ENCODE results near the gene VENTX. TPM values are rescaled to one million over a fixed set of nuclear protein-coding genes. Genes with fewer than 3 reads are reported as not detected.
"Not testable (repeated sequence)": the region's sequence is repeated elsewhere in the genome, so short reads cannot be mapped to it uniquely, and the experiment has no call there.

Gene VENTX
- total RNA-seq, 3 donors from 2014 or later, result not detected

DNA sequence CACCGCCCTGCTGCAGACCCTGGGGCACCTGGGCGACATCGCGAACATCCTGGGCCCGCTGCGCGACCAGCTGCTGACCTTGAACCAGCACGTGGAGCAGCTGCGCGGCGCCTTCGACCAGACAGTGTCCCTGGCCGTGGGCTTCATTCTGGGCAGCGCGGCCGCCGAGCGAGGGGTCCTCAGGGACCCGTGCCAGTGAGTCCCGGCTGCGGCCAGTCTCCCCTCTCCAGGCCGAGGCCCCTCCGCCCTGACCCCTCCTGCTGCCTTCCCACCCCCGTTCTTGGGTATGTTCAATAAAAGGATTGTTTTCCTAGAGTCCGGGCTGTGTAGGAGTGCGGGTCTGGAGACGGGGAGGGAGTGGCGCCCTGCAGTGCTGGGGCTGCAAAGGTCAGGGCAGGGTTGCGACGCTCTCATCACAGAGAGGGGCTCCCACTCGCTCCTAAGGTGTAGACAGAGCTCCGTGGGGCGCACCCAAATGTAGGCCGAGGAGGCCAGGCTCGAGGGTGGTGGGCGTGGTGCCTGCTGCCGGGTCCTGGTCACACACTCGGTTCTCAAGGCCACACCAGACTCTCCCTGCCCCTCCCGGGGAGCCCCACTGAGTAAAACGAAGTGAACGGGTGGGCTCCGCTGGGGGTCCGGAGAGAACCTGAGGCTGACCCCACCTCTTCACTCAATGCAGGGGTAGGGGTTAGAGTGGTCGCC, 6.3 kb upstream of the VENTX start:
- ATAC-seq (no peak), DNase-seq (no peak)
- no peaks in the 10 kb centered on the region for H3K9me3 Mint-ChIP-seq
- H3K36me3 Mint-ChIP-seq (ENCODE audit: insufficient read depth), result no peaks in the 10 kb centered on the region
- H3K27me3 Mint-ChIP-seq (ENCODE audit: low read depth), result peaks cover 64% of the 10 kb centered on the region
- H3K4me1 Mint-ChIP-seq (ENCODE audit: low read depth), result peaks cover 19% of the 10 kb centered on the region
- no peak overlapping the region for H3K4me3 Mint-ChIP-seq

DNA sequence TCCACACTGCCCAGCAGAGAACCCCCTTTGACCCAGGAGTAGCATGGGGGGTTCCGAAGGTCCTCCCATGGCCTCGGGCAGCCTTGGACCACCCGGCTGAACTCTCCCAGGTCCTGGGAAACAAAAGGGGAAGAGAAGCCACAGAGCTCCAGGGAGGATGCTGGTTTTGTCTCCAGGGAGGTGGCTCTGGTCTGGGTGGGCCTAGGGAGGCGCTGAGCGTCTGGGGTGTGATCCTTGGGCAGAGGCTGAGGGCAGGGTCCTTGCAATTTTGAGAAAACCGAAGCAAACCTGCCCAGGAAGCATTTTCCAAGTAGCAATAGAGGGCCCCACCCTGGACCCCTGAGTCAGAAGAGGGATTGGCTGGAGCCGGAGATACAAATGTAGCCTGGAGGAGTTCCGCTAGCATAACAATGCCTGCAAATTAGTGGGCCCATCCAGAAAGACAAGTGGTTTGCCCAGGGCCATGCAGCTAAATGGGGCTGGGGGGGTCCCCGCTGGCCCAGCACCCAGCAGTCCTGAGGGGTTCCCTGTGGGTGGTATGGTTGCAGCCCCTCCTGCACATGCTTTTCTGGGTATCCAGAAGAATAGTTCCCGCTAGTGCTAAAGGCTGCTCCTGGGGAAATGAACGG, 5.6 kb upstream of the VENTX start:
- no peak overlapping the region for H3K4me3 Mint-ChIP-seq
- ATAC-seq, result no peak

DNA sequence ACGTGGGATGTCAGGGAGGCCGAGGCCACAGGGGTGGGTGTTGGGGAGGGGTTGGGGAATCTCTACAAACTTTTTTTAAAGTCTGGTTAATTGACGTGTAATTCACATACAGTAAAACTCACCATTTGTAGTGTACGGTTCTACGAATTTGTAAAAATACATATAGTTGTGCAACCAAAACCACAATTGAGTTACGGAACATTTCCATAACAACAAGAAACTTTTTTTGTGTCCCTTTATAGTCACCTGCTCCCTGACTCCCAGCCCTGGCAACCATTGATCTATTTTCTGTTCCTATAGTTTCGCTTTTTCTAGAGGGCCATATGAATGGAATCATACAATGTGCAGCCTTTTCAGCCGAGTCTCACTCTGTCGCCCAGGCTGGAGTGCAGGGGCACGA, 2.9 kb upstream of the VENTX start:
- not testable (repeated sequence) for H3K9me3 Mint-ChIP-seq; DNase-seq; ATAC-seq; H3K36me3 Mint-ChIP-seq (ENCODE audit: insufficient read depth)
- Mint-ChIP-seq H3K4me3 (peak overlapping the region; percentile 55), H3K27me3 (ENCODE audit: low read depth) (peaks cover 48% of the 10 kb centered on the region), H3K4me1 (ENCODE audit: low read depth) (peaks cover 12% of the 10 kb centered on the region)

More for the DNA sequence above, 5.6 kb upstream of the VENTX start:
- DNase-seq, result no peak
- no peaks in the 10 kb centered on the region for H3K9me3 Mint-ChIP-seq
- H3K4me1 Mint-ChIP-seq (ENCODE audit: low read depth), result peaks cover 16% of the 10 kb centered on the region
- no peaks in the 10 kb centered on the region for H3K36me3 Mint-ChIP-seq (ENCODE audit: insufficient read depth)
- H3K27me3 Mint-ChIP-seq (ENCODE audit: low read depth), result peaks cover 57% of the 10 kb centered on the region

DNA sequence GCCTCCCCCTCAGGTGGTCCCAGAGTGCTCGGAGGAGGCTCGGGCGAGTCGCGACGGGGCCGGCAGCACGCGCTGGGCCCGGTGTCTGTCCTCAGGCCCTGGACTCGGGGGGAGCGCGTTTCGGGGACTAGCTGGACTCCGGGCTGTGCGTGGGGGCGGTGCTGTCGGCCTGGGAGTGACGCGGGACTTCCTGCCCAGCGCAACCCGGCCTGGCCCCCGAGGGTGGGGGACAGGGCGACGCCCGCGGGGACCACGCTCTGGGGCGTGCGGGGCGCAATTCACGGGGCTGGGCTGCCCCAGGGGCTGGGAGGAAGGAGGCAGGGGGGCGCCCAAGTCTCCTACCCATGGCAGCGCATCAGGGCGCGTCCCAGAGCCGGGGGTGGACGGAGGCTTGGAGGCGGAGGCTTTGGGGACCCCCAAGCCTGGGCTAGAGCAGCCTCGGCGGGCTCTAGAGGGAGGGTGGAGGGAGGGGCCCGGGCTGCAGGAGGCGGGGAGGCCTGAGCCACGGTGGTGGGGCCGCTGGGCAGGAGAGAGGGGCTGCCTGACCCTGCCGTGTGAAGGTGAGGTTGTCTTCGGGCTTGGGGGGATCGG, 2.3 kb upstream of the VENTX start:
- ATAC-seq (peak; percentile 10 to 15), DNase-seq (no peak)
- Mint-ChIP-seq H3K4me3 (peak overlapping the region; percentile 55), H3K27me3 (ENCODE audit: low read depth) (peaks cover 53% of the 10 kb centered on the region), H3K36me3 (ENCODE audit: insufficient read depth) (no peaks in the 10 kb centered on the region), H3K9me3 (no peaks in the 10 kb centered on the region), H3K4me1 (ENCODE audit: low read depth) (peaks cover 12% of the 10 kb centered on the region)

DNA sequence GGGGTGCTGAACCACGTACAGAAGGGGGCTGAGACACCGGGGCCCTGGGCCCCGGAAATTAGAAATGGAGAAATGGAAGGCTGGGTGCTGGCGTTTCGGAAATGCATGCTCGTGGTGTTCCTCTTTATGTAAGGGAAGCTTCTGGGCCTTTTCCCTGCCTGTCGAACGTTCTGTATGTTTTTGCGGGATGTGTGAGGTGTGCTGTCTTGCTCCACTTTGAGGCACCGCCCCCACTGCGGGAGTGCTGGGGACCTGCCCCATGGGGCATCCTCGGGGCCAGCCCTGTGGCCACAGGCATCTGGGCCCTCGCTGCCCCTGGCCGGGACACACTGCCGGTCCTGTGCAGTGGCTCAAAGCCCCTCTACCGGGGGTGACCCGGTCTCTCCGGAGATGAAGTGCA, 1.7 kb upstream of the VENTX start:
- H3K4me3 Mint-ChIP-seq, result peak overlapping the region; percentile 40
- peaks cover 56% of the 10 kb centered on the region for H3K27me3 Mint-ChIP-seq (ENCODE audit: low read depth)
- H3K9me3 Mint-ChIP-seq, result no peaks in the 10 kb centered on the region

DNA sequence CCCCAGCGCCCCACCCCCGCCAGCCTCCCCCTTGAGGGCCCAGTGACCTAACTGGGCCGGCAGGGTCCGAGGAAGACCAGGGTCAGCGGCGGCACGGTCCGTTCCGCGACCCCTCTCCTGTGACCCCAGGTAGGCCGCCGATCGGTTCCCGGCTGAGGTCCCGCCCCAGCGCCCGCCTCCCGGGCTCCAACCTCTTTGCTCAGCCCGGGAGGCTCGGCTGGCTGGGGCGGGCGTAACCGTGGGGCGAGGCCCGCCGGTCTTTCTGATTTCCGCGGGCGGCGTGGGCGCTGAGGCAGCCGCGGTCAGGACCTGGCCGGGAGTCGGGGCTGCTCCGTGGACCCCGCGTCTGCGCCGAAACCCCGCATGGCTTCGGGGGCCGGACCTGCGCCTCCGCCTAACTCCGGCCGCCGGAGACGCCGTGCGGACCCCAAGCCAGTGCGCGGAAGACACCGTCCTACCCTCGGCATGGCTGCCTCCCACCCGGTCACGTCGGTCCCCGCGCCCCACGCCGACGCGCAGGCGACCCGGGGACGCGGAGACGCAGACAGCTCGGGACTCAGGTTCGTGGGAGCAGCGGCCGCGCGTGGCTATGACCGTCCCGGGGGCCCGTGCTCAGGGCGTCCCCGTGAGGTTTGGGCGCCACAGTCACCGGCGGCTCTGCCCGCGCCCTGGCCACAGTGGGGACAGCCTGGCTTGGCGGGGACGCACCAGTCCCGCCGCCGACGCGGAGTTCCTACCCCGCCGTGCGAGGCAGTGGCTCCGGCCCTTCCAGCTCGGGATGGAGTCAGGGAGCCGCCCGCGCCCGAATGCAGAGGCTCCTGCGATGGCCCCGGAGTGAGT, 1.0 kb upstream of the VENTX start:
- no peak overlapping the region for H3K4me3 Mint-ChIP-seq
- H3K36me3 Mint-ChIP-seq (ENCODE audit: insufficient read depth), result peaks cover 2% of the 10 kb centered on the region
- peaks cover 20% of the 10 kb centered on the region for H3K4me1 Mint-ChIP-seq (ENCODE audit: low read depth)
- peaks cover 57% of the 10 kb centered on the region for H3K27me3 Mint-ChIP-seq (ENCODE audit: low read depth)
- peak; percentile 32 to 39 for ATAC-seq
- no peak for DNase-seq
- no peaks in the 10 kb centered on the region for H3K9me3 Mint-ChIP-seq

More for the DNA sequence above, 1.7 kb upstream of the VENTX start:
- DNase-seq, result no peak
- Mint-ChIP-seq H3K36me3 (ENCODE audit: insufficient read depth) (peaks cover 2% of the 10 kb centered on the region), H3K4me1 (ENCODE audit: low read depth) (peaks cover 15% of the 10 kb centered on the region)
- no peak for ATAC-seq

DNA sequence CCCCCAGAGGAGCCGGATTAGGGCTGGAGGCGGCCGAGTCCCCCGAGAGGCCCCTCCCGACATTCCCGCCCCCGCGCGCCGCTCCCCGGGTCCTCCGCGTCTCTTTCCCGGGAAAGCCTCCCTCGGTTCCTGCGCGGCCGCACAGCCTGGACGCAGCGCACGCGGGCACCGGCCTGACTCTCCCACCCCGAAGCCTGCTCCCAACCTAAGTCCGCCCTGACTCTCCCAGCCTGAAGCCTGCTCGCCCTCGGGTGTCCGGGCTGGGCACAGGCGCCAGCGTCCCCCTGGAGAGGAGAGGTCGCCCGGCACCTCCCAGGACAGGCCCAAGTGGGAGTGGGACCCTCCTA, 441 bp upstream of the VENTX start:
- DNase-seq (no peak), ATAC-seq (no peak)
- peaks cover 55% of the 10 kb centered on the region for H3K27me3 Mint-ChIP-seq (ENCODE audit: low read depth)
- H3K4me3 Mint-ChIP-seq, result no peak overlapping the region
- H3K4me1 Mint-ChIP-seq (ENCODE audit: low read depth), result peaks cover 23% of the 10 kb centered on the region
- H3K9me3 Mint-ChIP-seq, result no peaks in the 10 kb centered on the region
- peaks cover 2% of the 10 kb centered on the region for H3K36me3 Mint-ChIP-seq (ENCODE audit: insufficient read depth)

- Mint-ChIP-seq H3K27me3 (ENCODE audit: low read depth) (peaks cover 54% of the 10 kb centered on the region), H3K4me3 (no peak overlapping the region), H3K36me3 (ENCODE audit: insufficient read depth) (peaks cover 2% of the 10 kb centered on the region), H3K9me3 (no peaks in the 10 kb centered on the region), H3K4me1 (ENCODE audit: low read depth) (peaks cover 28% of the 10 kb centered on the region)
- no peak for DNase-seq
- no peak for ATAC-seq
These were observed 780 bp downstream of the VENTX start for GRCh38 chr10:133238466-133238804.

DNA sequence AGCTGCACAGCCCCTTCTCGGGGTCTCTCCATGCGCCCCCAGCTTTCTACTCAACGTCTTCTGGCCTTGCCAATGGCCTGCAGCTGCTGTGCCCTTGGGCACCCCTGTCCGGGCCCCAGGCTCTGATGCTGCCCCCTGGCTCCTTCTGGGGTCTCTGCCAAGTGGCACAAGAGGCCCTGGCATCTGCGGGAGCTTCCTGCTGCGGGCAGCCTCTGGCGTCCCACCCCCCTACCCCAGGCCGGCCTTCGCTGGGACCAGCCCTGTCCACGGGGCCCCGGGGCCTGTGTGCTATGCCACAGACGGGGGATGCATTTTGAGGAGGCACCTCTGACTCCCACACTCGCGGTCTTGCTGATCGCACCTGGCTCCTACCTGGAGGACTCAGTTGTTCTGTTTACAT, 2.3 kb downstream of the VENTX start:
- peaks cover 51% of the 10 kb centered on the region for H3K27me3 Mint-ChIP-seq (ENCODE audit: low read depth)
- ATAC-seq (no peak), DNase-seq (no peak)
- peaks cover 2% of the 10 kb centered on the region for H3K36me3 Mint-ChIP-seq (ENCODE audit: insufficient read depth)
- H3K4me3 Mint-ChIP-seq, result no peak overlapping the region
- H3K4me1 Mint-ChIP-seq (ENCODE audit: low read depth), result peaks cover 24% of the 10 kb centered on the region
- no peaks in the 10 kb centered on the region for H3K9me3 Mint-ChIP-seq

GRCh38 chr10:133241501-133242205, 4.0 kb downstream of the VENTX start:
- Mint-ChIP-seq H3K4me1 (ENCODE audit: low read depth) (peaks cover 19% of the 10 kb centered on the region), H3K4me3 (peak overlapping the region; percentile 67), H3K9me3 (no peaks in the 10 kb centered on the region), H3K36me3 (ENCODE audit: insufficient read depth) (peaks cover 2% of the 10 kb centered on the region), H3K27me3 (ENCODE audit: low read depth) (peaks cover 52% of the 10 kb centered on the region)
- ATAC-seq, result peak; percentile 26 to 30
- DNase-seq, result no peak

GRCh38 chr10:133242611-133243356, 5.1 kb downstream of the VENTX start:
- H3K9me3 Mint-ChIP-seq, result no peaks in the 10 kb centered on the region
- peaks cover 56% of the 10 kb centered on the region for H3K27me3 Mint-ChIP-seq (ENCODE audit: low read depth)
- H3K4me3 Mint-ChIP-seq, result peak overlapping the region; percentile 37
- H3K4me1 Mint-ChIP-seq (ENCODE audit: low read depth), result peaks cover 19% of the 10 kb centered on the region
- ATAC-seq, result no peak
- peaks cover 2% of the 10 kb centered on the region for H3K36me3 Mint-ChIP-seq (ENCODE audit: insufficient read depth)
- DNase-seq, result no peak

- H3K36me3 Mint-ChIP-seq (ENCODE audit: insufficient read depth), result peaks cover 2% of the 10 kb centered on the region
- no peak for ATAC-seq
- H3K4me3 Mint-ChIP-seq, result no peak overlapping the region
- DNase-seq, result no peak
- peaks cover 19% of the 10 kb centered on the region for H3K4me1 Mint-ChIP-seq (ENCODE audit: low read depth)
- H3K27me3 Mint-ChIP-seq (ENCODE audit: low read depth), result peaks cover 52% of the 10 kb centered on the region
- no peaks in the 10 kb centered on the region for H3K9me3 Mint-ChIP-seq
These were observed 5.9 kb downstream of the VENTX start for GRCh38 chr10:133243593-133243992.

- Mint-ChIP-seq H3K36me3 (ENCODE audit: insufficient read depth) (peaks cover 2% of the 10 kb centered on the region), H3K4me1 (ENCODE audit: low read depth) (peaks cover 18% of the 10 kb centered on the region), H3K9me3 (no peaks in the 10 kb centered on the region), H3K4me3 (no peak overlapping the region), H3K27me3 (ENCODE audit: low read depth) (peaks cover 39% of the 10 kb centered on the region)
- ATAC-seq (no peak), DNase-seq (no peak)
These were observed 8.0 kb downstream of the VENTX start for GRCh38 chr10:133245439-133246235.

Data from activated T-cell treated with anti-CD3 and anti-CD28 coated beads, Interleukin-2, amount 50 U/mL, for 4 hours (primary cell).